ENCODE data around the gene CPA2. TPM values are rescaled to one million over a fixed set of nuclear protein-coding genes. Genes with fewer than 3 reads are reported as not detected.

Gene CPA2
- polyA plus RNA-seq, 1 of the 3 experiments (the other 2 are of a cell fraction), result 0.03 TPM

GRCh38 chr7:130334274-130334673 is 67.6 kb downstream of the CPA2 start:
- no peaks in the 10 kb centered on the region for H3K79me2 ChIP-seq (ENCODE audit: insufficient read depth)
- H3K4me3 ChIP-seq (ENCODE audit: low read depth in 2 of 2, low read length in 1 of 2), result no peak overlapping the region
- ChIA-PET POLR2A (no interaction called here), CTCF (no interaction called here)
- no peaks in the 10 kb centered on the region for H3K27me3 ChIP-seq (ENCODE audit: insufficient read depth)
- DNase-seq, result no peak
- no peak overlapping the region for H3K9ac ChIP-seq
- H3K4me2 ChIP-seq, result no peak overlapping the region
- H3K9me2 ChIP-seq, result no peaks in the 10 kb centered on the region
- H3F3A ChIP-seq (replicated peaks; ENCODE audit: insufficient read depth), result no peaks in the 10 kb centered on the region
- H4K20me1 ChIP-seq (ENCODE audit: insufficient read depth), result no peaks in the 10 kb centered on the region
- H3K36me3 ChIP-seq (replicated peaks in 1 of 2; ENCODE audit: control insufficient read depth in 1 of 2, insufficient read depth in 2 of 2, low read length in 1 of 2), result no peaks in the 10 kb centered on the region
- no peak overlapping the region for H3K27ac ChIP-seq (ENCODE audit: low read depth in 2 of 2, low read length in 1 of 2)
- H3K4me1 ChIP-seq (ENCODE audit: control insufficient read depth in 1 of 2, insufficient read depth in 2 of 2, low read depth in 1 of 2, low read length in 1 of 2), result peaks cover 0 to 7% of the 10 kb centered on the region in 2 experiments; a peak in 2 of 4 replicates
- H3K9me3 ChIP-seq, result no peaks in the 10 kb centered on the region
- H2AFZ ChIP-seq (ENCODE audit: low read depth), result no peak overlapping the region
- WGBS (ENCODE audit: low lambda C conversion rate), result 88% methylated on average over 6 of the region's 6 CpGs
- TF ChIP-seq SIN3A (IDR thresholded peaks at IDR 0.05; ENCODE audit: borderline replicate concordance, low read depth, low read length) (no peak), RAD21 (IDR thresholded peaks at IDR 0.05; ENCODE audit: low read length) (no peak), NRF1 (IDR thresholded peaks at IDR 0.05; ENCODE audit: low read depth, low read length) (no peak), NFIC (IDR thresholded peaks at IDR 0.05; ENCODE audit: borderline replicate concordance) (no peak), IRF3 (IDR thresholded peaks at IDR 0.05; ENCODE audit: low read depth, low read length) (no peak), ZBTB33 (IDR thresholded peaks at IDR 0.05; ENCODE audit: borderline replicate concordance, low read depth) (no peak), SMC3 (IDR thresholded peaks at IDR 0.05; ENCODE audit: low read depth, low read length) (no peak), JUND (IDR thresholded peaks at IDR 0.05) (no peak), EZH2phosphoT487 (IDR thresholded peaks at IDR 0.05; ENCODE audit: borderline replicate concordance, low read depth) (no peak)
- TF ChIP-seq, protein P1, sequence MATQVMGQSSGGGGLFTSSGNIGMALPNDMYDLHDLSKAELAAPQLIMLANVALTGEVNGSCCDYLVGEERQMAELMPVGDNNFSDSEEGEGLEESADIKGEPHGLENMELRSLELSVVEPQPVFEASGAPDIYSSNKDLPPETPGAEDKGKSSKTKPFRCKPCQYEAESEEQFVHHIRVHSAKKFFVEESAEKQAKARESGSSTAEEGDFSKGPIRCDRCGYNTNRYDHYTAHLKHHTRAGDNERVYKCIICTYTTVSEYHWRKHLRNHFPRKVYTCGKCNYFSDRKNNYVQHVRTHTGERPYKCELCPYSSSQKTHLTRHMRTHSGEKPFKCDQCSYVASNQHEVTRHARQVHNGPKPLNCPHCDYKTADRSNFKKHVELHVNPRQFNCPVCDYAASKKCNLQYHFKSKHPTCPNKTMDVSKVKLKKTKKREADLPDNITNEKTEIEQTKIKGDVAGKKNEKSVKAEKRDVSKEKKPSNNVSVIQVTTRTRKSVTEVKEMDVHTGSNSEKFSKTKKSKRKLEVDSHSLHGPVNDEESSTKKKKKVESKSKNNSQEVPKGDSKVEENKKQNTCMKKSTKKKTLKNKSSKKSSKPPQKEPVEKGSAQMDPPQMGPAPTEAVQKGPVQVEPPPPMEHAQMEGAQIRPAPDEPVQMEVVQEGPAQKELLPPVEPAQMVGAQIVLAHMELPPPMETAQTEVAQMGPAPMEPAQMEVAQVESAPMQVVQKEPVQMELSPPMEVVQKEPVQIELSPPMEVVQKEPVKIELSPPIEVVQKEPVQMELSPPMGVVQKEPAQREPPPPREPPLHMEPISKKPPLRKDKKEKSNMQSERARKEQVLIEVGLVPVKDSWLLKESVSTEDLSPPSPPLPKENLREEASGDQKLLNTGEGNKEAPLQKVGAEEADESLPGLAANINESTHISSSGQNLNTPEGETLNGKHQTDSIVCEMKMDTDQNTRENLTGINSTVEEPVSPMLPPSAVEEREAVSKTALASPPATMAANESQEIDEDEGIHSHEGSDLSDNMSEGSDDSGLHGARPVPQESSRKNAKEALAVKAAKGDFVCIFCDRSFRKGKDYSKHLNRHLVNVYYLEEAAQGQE (IDR thresholded peaks at IDR 0.05; ENCODE audit: low read depth, low read length), result no peak
